Panc1 (cell line): ENCODE results near the gene IDUA. TPM values are rescaled to one million over a fixed set of nuclear protein-coding genes. Genes with fewer than 3 reads are reported as not detected.

ENCODE experiments used
- ATAC-seq: fragments of 200-7000 bp; cut with Tn5 transposase; 2 replicates; pipeline ENCODE4 v1.9.1; 2020; ENCODE audit warnings: mild to moderate bottlenecking, moderate library complexity
- BruUV-seq: library from RNA; stranded (reverse); fragments of 400-500 nt; replicated peaks from 2 replicates; lab custom pipeline; 2021; lab: Mats Ljungman, UMichigan
- CTCF ChIA-PET: fragments of 300-600 bp; sonication (Branson Sonifier 250); formaldehyde crosslinking; loops from one replicate; lab custom pipeline; 2022; ENCODE audit warnings: antibody characterized with exemption; lab: Charles Lee
- POLR2A ChIA-PET: fragments of 300-600 bp; sonication (Branson Sonifier 250); formaldehyde crosslinking; loops from one replicate; lab custom pipeline; 2022; ENCODE audit warnings: antibody characterized with exemption; lab: Charles Lee
- DNase-seq: peaks from one replicate; pipeline ENCODE4 v3.0.0-alpha.2; 2010; ENCODE audit warnings: low read depth, low spot score
- H3K27ac ChIP-seq: 2 replicates; pipeline ENCODE4 v1.5.1; 2011; ENCODE audit warnings: mild to moderate bottlenecking, low read length, inconsistent platforms
- H3K27me3 ChIP-seq: fragments of 200-500 bp; sonication (Bioruptor generic); 2 replicates; pipeline ENCODE4 v1.6.0; 2014; ENCODE audit warnings: low read length, inconsistent platforms; ENCODE audit not compliant: control insufficient read depth, insufficient read depth
- H3K36me3 ChIP-seq: fragments of 200-500 bp; sonication (Bioruptor generic); 2 replicates; pipeline ENCODE4 v1.5.1; 2014; ENCODE audit warnings: inconsistent platforms, mild to moderate bottlenecking, low read length, moderate library complexity; ENCODE audit not compliant: control insufficient read depth, insufficient read depth
- H3K4me1 ChIP-seq: 2 replicates; pipeline ENCODE4 v1.5.1; 2011; ENCODE audit warnings: inconsistent platforms, mild to moderate bottlenecking, low read length, moderate library complexity; ENCODE audit not compliant: control insufficient read depth, insufficient read depth
- H3K4me3 ChIP-seq, 2 experiments: 2 replicates each; pipeline ENCODE4 v1.5.1; 2011 to 2012; ENCODE audit warnings: low read depth in 2 of 2, low read length in 2 of 2, mild to moderate bottlenecking in 2 of 2, inconsistent platforms in 1 of 2, moderate library complexity in 1 of 2
- H3K9me3 ChIP-seq: fragments of 200-500 bp; sonication (Bioruptor generic); 2 replicates; pipeline ENCODE4 v1.5.1; 2014; ENCODE audit warnings: low read depth, mild to moderate bottlenecking, inconsistent platforms, low read length, moderate library complexity; ENCODE audit not compliant: control insufficient read depth, insufficient read depth
- CTCF ChIP-seq: fragments of 450-650 bp; IDR thresholded peaks from 2 replicates; pipeline ENCODE4 v1.5.1; 2017; ENCODE audit warnings: mild to moderate bottlenecking
- POLR2AphosphoS5 ChIP-seq: IDR thresholded peaks from 2 replicates; pipeline ENCODE4 v1.6.1; 2012; ENCODE audit warnings: mild to moderate bottlenecking, low read depth, low read length, moderate library complexity
- REST ChIP-seq, 2 experiments: IDR thresholded peaks; 2 replicates each; pipeline ENCODE4 v1.6.1; 2011 to 2012; ENCODE audit warnings: low read depth in 2 of 2, control low read depth in 1 of 2, low read length in 1 of 2, mild to moderate bottlenecking in 1 of 2, moderate library complexity in 1 of 2; ENCODE audit not compliant: insufficient read depth in 1 of 2
- SIN3A ChIP-seq: IDR thresholded peaks from 2 replicates; pipeline ENCODE4 v1.6.1; 2012; ENCODE audit warnings: low read depth, mild to moderate bottlenecking, low read length, moderate library complexity, borderline replicate concordance; ENCODE audit not compliant: insufficient read depth
- TCF7L2 ChIP-seq: IDR thresholded peaks from 2 replicates; pipeline ENCODE4 v1.6.1; 2011; ENCODE audit warnings: mild to moderate bottlenecking, low read depth, low read length, inconsistent platforms
- in situ Hi-C: cut with HindIII; loops from 2 replicates; pipeline ENCODE4 v1.10.0; 2016; ENCODE audit warnings: low sequenced_read_pairs, low pct_unique_long_range_greater_than_20kb
- intact Hi-C: fragments of 100-400 bp; cut with micrococcal nuclease; formaldehyde crosslinking; loops from one replicate; pipeline ENCODE4 v1.10.0; 2022; ENCODE audit not compliant: unreplicated experiment
- total RNA-seq: library from RNA; stranded (reverse); gene quantifications from one replicate; pipeline ENCODE4 v1.2.1, GENCODE V29; 2021; ENCODE audit not compliant: unreplicated experiment

IDUA gene
- total RNA-seq, 1 experiment from 2014 or later, result 30.6 TPM

GRCh38 chr4:967113-968104 lies 19.4 kb upstream of the IDUA start:
- Histone ChIP-seq H3K27ac (no peak overlapping the region), H3K9me3 (no peaks in the 10 kb centered on the region), H3K27me3 (no peaks in the 10 kb centered on the region), H3K4me3 (no peak overlapping the region), H3K4me1 (peaks cover 6% of the 10 kb centered on the region; the same call in 1 of the 2 replicates), H3K36me3 (no peaks in the 10 kb centered on the region)
- POLR2A ChIA-PET, result no interaction called here
- DNase-seq (no peak), ATAC-seq (no peak)
- CTCF ChIA-PET, result no interaction called here
- in situ Hi-C loops, result no loop called here
- TF ChIP-seq POLR2AphosphoS5 (no peak), TCF7L2 (no peak), REST (IDR thresholded peaks at IDR 0.05; ENCODE audit: insufficient read depth in 1 of 2, low read depth in 2 of 2, low read length in 1 of 2) (no peak), SIN3A (no peak), CTCF (no peak)
- BruUV-seq, result no TSS peak
- intact Hi-C loops, result no loop called here

GRCh38 chr4:968221-968620 lies 18.6 kb upstream of the IDUA start:
- ATAC-seq, result no peak
- no TSS peak for BruUV-seq

More at GRCh38 chr4:968221-968620, 18.6 kb upstream of the IDUA start:
- ChIA-PET CTCF (no interaction called here), POLR2A (no interaction called here)
- no peaks in the 10 kb centered on the region for H3K36me3 ChIP-seq
- no peak overlapping the region for H3K27ac ChIP-seq
- DNase-seq, result no peak
- H3K9me3 ChIP-seq, result no peaks in the 10 kb centered on the region
- no peaks in the 10 kb centered on the region for H3K27me3 ChIP-seq
- in situ Hi-C loops, result no loop called here
- peaks cover 6% of the 10 kb centered on the region; the same call in 1 of the 2 replicates for H3K4me1 ChIP-seq
- intact Hi-C loops, result no loop called here
- TF ChIP-seq POLR2AphosphoS5 (no peak), REST (IDR thresholded peaks at IDR 0.05; ENCODE audit: insufficient read depth in 1 of 2, low read depth in 2 of 2, low read length in 1 of 2) (no peak), CTCF (no peak), TCF7L2 (no peak), SIN3A (no peak)
- no peak overlapping the region for H3K4me3 ChIP-seq
